ENCODE data around the gene SEZ6L2. TPM values are rescaled to one million over a fixed set of nuclear protein-coding genes. Genes with fewer than 3 reads are reported as not detected.

SEZ6L2 gene
- total and polyA plus RNA-seq, 2 of the 13 experiments (the other 11 are each of a cell fraction or from before 2014, with no cell fraction given): 14.9 to 16.9 TPM

- 0 out of 2 replicates have a peak, but pooled peaks have one; percentile 27 for TF ChIP-seq HNF1B (CRISPR knock-in tag; IDR thresholded peaks at IDR 0.05)
- peak; percentile 25; the same call in 1 of the 2 replicates for TF ChIP-seq ATF2 (CRISPR knock-in tag; IDR thresholded peaks at IDR 0.05)
- peak; percentile 47; the same call in 1 of the 2 replicates for TF ChIP-seq RXRA (CRISPR knock-in tag; IDR thresholded peaks at IDR 0.05)
- TF ChIP-seq GABPB1 (CRISPR knock-in tag; IDR thresholded peaks at IDR 0.05): peak; percentile 70; the same call in 1 of the 2 replicates
- no peak for TF ChIP-seq ZNF816 (CRISPR knock-in tag; IDR thresholded peaks at IDR 0.05; ENCODE audit: borderline replicate concordance)
- peak; percentile 19; the same call in 1 of the 2 replicates for TF ChIP-seq ZSCAN29 (CRISPR knock-in tag; conservative IDR thresholded peaks at IDR 0.05)
- TF ChIP-seq ZNF7 (CRISPR knock-in tag; IDR thresholded peaks at IDR 0.05): 0 out of 2 replicates have a peak, but pooled peaks have one; percentile 15
- TF ChIP-seq TOPORS (CRISPR knock-in tag; IDR thresholded peaks at IDR 0.05): 0 out of 2 replicates have a peak, but pooled peaks have one; percentile 39
- 0 out of 2 replicates have a peak, but pooled peaks have one; percentile 7 for TF ChIP-seq CREBL2 (CRISPR knock-in tag; IDR thresholded peaks at IDR 0.05; ENCODE audit: borderline replicate concordance)
- TF ChIP-seq ZNF253 (CRISPR knock-in tag; IDR thresholded peaks at IDR 0.05; ENCODE audit: borderline replicate concordance): peak; percentile 6; the same call in 1 of the 2 replicates
- TF ChIP-seq NCOA1 (CRISPR knock-in tag; IDR thresholded peaks at IDR 0.05): peak; percentile 86; the same call in 1 of the 2 replicates
- 0 out of 2 replicates have a peak, but pooled peaks have one; percentile 17 for TF ChIP-seq SMAD1 (CRISPR knock-in tag; IDR thresholded peaks at IDR 0.05; ENCODE audit: borderline replicate concordance, low read depth)
- no peak for TF ChIP-seq RFX3 (CRISPR knock-in tag; IDR thresholded peaks at IDR 0.05)
- TF ChIP-seq ARHGAP35 (CRISPR knock-in tag; IDR thresholded peaks at IDR 0.05; ENCODE audit: borderline replicate concordance): peak; percentile 68
- TF ChIP-seq ZNF383 (CRISPR knock-in tag; IDR thresholded peaks at IDR 0.05; ENCODE audit: borderline replicate concordance): 0 out of 2 replicates have a peak, but pooled peaks have one; percentile 10
- 0 out of 2 replicates have a peak, but pooled peaks have one; percentile 45 for TF ChIP-seq ZMAT3 (CRISPR knock-in tag; conservative IDR thresholded peaks at IDR 0.05)
- no peak for TF ChIP-seq NR0B2 (CRISPR knock-in tag; IDR thresholded peaks at IDR 0.05)
- 0 out of 2 replicates have a peak, but pooled peaks have one; percentile 6 for TF ChIP-seq ZNF678 (CRISPR knock-in tag; IDR thresholded peaks at IDR 0.05)
- no peak for TF ChIP-seq ZFP36L2 (CRISPR knock-in tag; IDR thresholded peaks at IDR 0.05)
- TF ChIP-seq NFIB (CRISPR knock-in tag; IDR thresholded peaks at IDR 0.05; ENCODE audit: borderline replicate concordance): no peak
- TF ChIP-seq ZFAT (CRISPR knock-in tag; conservative IDR thresholded peaks at IDR 0.05): no peak
- TF ChIP-seq ZNF704 (CRISPR knock-in tag; IDR thresholded peaks at IDR 0.05; ENCODE audit: borderline replicate concordance): no peak
Observed at GRCh38 chr16:29900888-29901606, 1.7 kb upstream of the SEZ6L2 start (continued).

Data from HepG2 (cell line).